ENCODE results near the gene RADIL. TPM values are rescaled to one million over a fixed set of nuclear protein-coding genes. Genes with fewer than 3 reads are reported as not detected.

RADIL gene
- total and polyA plus RNA-seq, 2 of the 13 experiments (the other 11 are each of a cell fraction or from before 2014, with no cell fraction given) = 0.05 to 0.09 TPM

GRCh38 chr7:4830176-4830575 lies 53.3 kb downstream of the RADIL start (continued):
- TF ChIP-seq MED1 (CRISPR knock-in tag; IDR thresholded peaks at IDR 0.05) (no peak), SKIL (CRISPR knock-in tag; IDR thresholded peaks at IDR 0.05; ENCODE audit: borderline replicate concordance) (no peak), STAG1 (CRISPR knock-in tag; IDR thresholded peaks at IDR 0.05) (peak; percentile 94), RBM39 (IDR thresholded peaks at IDR 0.05; ENCODE audit: low read depth, low read length, poor library complexity, severe bottlenecking) (no peak), ZGPAT (CRISPR knock-in tag; IDR thresholded peaks at IDR 0.05) (peak; percentile 45; the same call in 1 of the 2 replicates), TERF1 (CRISPR knock-in tag; IDR thresholded peaks at IDR 0.05) (no peak), DRAP1 (CRISPR knock-in tag; IDR thresholded peaks at IDR 0.05) (peak; percentile 56), CCDC6 (CRISPR knock-in tag; IDR thresholded peaks at IDR 0.05) (no peak), ZNF143 (CRISPR knock-in tag; IDR thresholded peaks at IDR 0.05) (peak; percentile 50; the same call in 1 of the 2 replicates), TARDBP (CRISPR knock-in tag; IDR thresholded peaks at IDR 0.05) (no peak), ZNF138 (CRISPR knock-in tag; IDR thresholded peaks at IDR 0.05; ENCODE audit: low read depth) (peak; percentile 63; the same call in 1 of the 2 replicates), NFYB (CRISPR knock-in tag; IDR thresholded peaks at IDR 0.05) (no peak), ZSCAN31 (CRISPR knock-in tag; IDR thresholded peaks at IDR 0.05; ENCODE audit: low read depth) (peak; percentile 73; the same call in 1 of the 2 replicates), RFX1 (IDR thresholded peaks at IDR 0.05) (no peak), RNF2 (conservative IDR thresholded peaks at IDR 0.05; ENCODE audit: low read depth) (peak; percentile 58; the same call in 1 of the 2 replicates), ZBTB2 (CRISPR knock-in tag; IDR thresholded peaks at IDR 0.05; ENCODE audit: low read depth) (no peak), CEBPZ (IDR thresholded peaks at IDR 0.05; ENCODE audit: low read length) (no peak), ELF3 (CRISPR knock-in tag; IDR thresholded peaks at IDR 0.05) (peak; percentile 61), MIER3 (CRISPR knock-in tag; IDR thresholded peaks at IDR 0.05; ENCODE audit: borderline replicate concordance) (peak; percentile 81; the same call in 1 of the 2 replicates), ZNF616 (CRISPR knock-in tag; IDR thresholded peaks at IDR 0.05; ENCODE audit: low read depth) (no peak), ZNF572 (CRISPR knock-in tag; IDR thresholded peaks at IDR 0.05) (no peak), SIX1 (CRISPR knock-in tag; IDR thresholded peaks at IDR 0.05; ENCODE audit: borderline replicate concordance) (no peak)
